ENCODE data around the gene NFATC3. TPM values are rescaled to one million over a fixed set of nuclear protein-coding genes. Genes with fewer than 3 reads are reported as not detected.

NFATC3 gene
- total and polyA plus RNA-seq, 10 donors = 12.4 to 89.7 (median 67.2) TPM

DNA sequence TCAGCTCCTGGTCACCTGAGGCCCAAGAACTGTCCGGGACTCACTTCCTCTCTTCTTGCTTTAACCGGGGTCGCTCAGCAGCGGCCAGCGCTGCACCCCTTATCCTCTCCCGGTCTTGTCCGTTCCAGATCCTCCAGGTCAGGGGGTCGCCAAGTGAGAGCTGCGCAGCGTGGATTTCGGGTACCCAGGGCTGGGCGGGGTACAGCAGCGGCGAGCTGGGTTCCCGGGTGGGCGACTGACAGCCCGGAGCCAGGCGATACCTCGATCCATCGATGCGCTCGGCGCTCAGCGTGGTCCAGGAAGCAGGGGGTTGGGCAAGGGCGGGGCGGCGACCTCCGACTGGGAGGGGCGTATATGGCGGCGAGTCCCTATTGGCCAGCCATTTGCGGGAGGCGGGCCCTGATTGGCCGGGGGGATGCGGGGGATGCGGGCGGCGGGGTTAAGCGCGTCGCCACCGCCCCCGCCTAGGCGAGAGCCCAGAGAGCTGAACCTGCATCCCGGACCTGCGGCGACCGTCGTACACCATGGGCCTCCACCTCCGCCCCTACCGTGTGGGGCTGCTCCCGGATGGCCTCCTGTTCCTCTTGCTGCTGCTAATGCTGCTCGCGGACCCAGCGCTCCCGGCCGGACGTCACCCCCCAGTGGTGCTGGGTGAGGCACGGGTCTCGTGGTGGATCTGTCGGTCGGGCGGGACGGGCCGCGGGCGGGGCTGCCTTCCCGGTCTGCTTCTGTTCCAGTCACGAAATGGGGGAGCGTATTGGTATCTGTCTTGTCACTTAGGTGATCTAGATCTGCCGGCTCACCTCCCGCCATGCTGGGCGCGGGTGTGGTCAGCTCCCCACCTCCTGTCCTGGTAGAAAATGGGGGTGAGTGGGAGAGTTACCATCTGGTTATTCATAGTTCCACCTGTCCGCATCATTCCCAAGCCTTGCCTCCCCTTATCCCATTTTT is 160.0 kb downstream of the NFATC3 start, which contains the start of gene PLA2G15:
TSS of gene PLA2G15 (plus strand) at position 471 of the 951 bp plus-strand sequence. CDS start at position 525, 54 bp downstream.
- DNase-seq = peak; percentile 98
- H3K4me3 ChIP-seq = peak within 1 kb of the TSS; percentile 81 to 99 (median 93)
- peaks cover 0 to 18% (median under 1%) of the 10 kb centered on the region in 6 donors for H3K36me3 ChIP-seq
- no peaks in the 10 kb centered on the region for H3K9me3 ChIP-seq
- peak within 1 kb of the TSS; percentile 48 to 87 (median 71) for H3K27ac ChIP-seq
- intact Hi-C loops (cut with DNase I; ENCODE audit: low total_unique reads) = no loop called here
- H3K27me3 ChIP-seq (replicated peaks in 1 of 7) = no peaks in the 10 kb centered on the region
- TF ChIP-seq POLR2AphosphoS5 (IDR thresholded peaks at IDR 0.05) = peak; percentile 87 to 90 (median 90)
- no peak for TF ChIP-seq POLR2A (IDR thresholded peaks at IDR 0.05)
- TF ChIP-seq, protein P1, sequence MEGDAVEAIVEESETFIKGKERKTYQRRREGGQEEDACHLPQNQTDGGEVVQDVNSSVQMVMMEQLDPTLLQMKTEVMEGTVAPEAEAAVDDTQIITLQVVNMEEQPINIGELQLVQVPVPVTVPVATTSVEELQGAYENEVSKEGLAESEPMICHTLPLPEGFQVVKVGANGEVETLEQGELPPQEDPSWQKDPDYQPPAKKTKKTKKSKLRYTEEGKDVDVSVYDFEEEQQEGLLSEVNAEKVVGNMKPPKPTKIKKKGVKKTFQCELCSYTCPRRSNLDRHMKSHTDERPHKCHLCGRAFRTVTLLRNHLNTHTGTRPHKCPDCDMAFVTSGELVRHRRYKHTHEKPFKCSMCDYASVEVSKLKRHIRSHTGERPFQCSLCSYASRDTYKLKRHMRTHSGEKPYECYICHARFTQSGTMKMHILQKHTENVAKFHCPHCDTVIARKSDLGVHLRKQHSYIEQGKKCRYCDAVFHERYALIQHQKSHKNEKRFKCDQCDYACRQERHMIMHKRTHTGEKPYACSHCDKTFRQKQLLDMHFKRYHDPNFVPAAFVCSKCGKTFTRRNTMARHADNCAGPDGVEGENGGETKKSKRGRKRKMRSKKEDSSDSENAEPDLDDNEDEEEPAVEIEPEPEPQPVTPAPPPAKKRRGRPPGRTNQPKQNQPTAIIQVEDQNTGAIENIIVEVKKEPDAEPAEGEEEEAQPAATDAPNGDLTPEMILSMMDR (IDR thresholded peaks at IDR 0.05 in 8 of 11, conservative IDR thresholded peaks at IDR 0.05 in 3 of 11) = peak in 1 of 11 experiments; percentile 8
- H3K4me1 ChIP-seq = peaks cover 15 to 57% (median 37%) of the 10 kb centered on the region in 6 donors
- WGBS, 5 donors = 1 to 4% (median 2%) methylated on average over 25 to 75 of the region's 75 CpGs

DNA sequence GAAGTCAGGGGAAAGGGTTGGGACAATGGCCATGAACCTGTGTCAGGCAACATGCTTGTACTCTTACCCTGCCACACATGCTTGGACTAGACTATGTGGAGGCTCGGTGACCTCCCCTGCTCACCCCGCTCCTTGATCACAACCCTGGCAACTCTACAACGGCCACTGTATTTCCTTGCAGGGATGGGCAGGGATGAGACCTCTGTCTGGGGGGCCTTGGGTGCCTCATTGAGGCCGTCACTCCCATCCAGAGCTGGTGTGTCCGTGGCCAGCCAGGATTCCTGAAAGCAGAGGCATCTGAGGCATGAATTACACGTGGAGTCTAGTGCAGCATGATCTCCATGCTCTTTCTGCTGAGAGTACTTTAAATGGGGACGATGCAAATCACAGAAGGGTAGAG is 161.0 kb downstream of the NFATC3 start:
- Histone ChIP-seq H3K4me3 (peak overlapping the region; percentile 81 to 99 (median 93)), H3K27me3 (replicated peaks in 1 of 7) (no peaks in the 10 kb centered on the region), H3K36me3 (peaks cover 0 to 28% (median 8%) of the 10 kb centered on the region in 6 donors), H3K4me1 (peaks cover 13 to 60% (median 33%) of the 10 kb centered on the region in 6 donors), H3K9me3 (no peaks in the 10 kb centered on the region), H3K27ac (peak overlapping the region in 4 of 8 donors; percentile 68 to 87 (median 81))
- intact Hi-C loops (cut with DNase I; ENCODE audit: low total_unique reads) = no loop called here
- peak; percentile 73 for DNase-seq
- TF ChIP-seq, protein P1 (IDR thresholded peaks at IDR 0.05 in 8 of 11, conservative IDR thresholded peaks at IDR 0.05 in 3 of 11) = no peak
- TF ChIP-seq POLR2AphosphoS5 (IDR thresholded peaks at IDR 0.05) (no peak), POLR2A (IDR thresholded peaks at IDR 0.05) (no peak)
- WGBS, 5 donors = 85 to 89% (median 86%) methylated on average over 7 of the region's 7 CpGs

DNA sequence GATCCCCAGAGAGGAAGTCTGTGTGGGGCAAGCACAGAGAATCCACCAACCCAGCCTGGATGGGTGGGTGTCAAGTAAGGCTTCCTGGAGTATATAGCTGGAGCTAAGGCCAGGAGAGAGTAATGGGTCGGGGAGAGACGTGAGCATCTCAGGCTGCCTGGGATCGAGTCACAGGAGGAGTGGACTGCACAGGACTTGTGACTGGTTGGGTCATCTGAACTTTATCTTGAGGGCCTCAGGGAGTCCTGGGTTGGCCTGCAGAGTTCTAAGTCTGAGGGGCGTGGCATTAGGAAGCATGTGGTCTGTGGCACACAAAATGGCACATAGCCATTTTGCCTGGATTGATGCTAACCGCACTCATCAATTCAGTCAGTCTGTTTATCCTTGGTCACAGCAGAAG is 161.5 kb downstream of the NFATC3 start:
- intact Hi-C loops (cut with DNase I; ENCODE audit: low total_unique reads) = no loop called here
- Histone ChIP-seq H3K36me3 (peaks cover 0 to 33% (median 8%) of the 10 kb centered on the region in 6 donors), H3K27me3 (replicated peaks in 1 of 7) (no peaks in the 10 kb centered on the region), H3K4me3 (peak overlapping the region in 5 of 8 donors; percentile 81 to 97 (median 89)), H3K27ac (peak overlapping the region in 4 of 8 donors; percentile 11 to 87 (median 81)), H3K9me3 (no peaks in the 10 kb centered on the region), H3K4me1 (peaks cover 13 to 65% (median 33%) of the 10 kb centered on the region in 6 donors)
- DNase-seq = no peak
- 81 to 98% (median 89%) methylated on average over 5 of the region's 5 CpGs for WGBS, 5 donors
- TF ChIP-seq POLR2A (IDR thresholded peaks at IDR 0.05) (no peak), POLR2AphosphoS5 (IDR thresholded peaks at IDR 0.05) (no peak)
- TF ChIP-seq, protein P1 (IDR thresholded peaks at IDR 0.05 in 8 of 11, conservative IDR thresholded peaks at IDR 0.05 in 3 of 11) = no peak

DNA sequence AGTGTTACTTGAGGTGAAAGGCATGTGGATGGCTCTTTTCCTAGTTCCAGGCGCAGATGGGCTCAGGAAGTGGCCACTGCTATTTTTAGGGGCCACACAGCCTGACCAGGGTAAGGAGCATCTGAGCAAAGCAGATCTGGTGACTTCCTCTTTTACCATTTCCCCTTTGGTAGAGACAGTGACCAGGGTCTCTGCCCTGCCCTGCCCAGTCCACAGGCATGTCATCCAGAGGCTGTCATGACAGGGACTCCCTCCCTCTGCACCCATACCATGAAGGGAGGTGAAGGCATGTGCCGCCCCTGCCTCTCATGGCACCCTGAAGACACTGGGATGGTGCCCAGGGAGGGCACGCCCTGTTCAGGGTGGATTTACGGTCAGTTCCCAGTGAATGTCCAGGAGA is 162.2 kb downstream of the NFATC3 start:
- H3K36me3 ChIP-seq = peaks cover 0 to 40% (median 14%) of the 10 kb centered on the region in 6 donors
- peak; percentile 20 to 43 (median 27) for TF ChIP-seq POLR2AphosphoS5 (IDR thresholded peaks at IDR 0.05)
- TF ChIP-seq, protein P1 (IDR thresholded peaks at IDR 0.05 in 8 of 11, conservative IDR thresholded peaks at IDR 0.05 in 3 of 11) = no peak
- H3K27me3 ChIP-seq (replicated peaks in 1 of 7) = no peaks in the 10 kb centered on the region
- peak overlapping the region in 4 of 8 donors; percentile 3 to 97 (median 85) for H3K4me3 ChIP-seq
- DNase-seq = no peak
- intact Hi-C loops (cut with DNase I; ENCODE audit: low total_unique reads) = no loop called here
- 64 to 80% (median 76%) methylated on average over 4 of the region's 4 CpGs for WGBS, 5 donors
- peak overlapping the region in 5 of 8 donors; percentile 8 to 87 (median 39) for H3K27ac ChIP-seq
- H3K4me1 ChIP-seq = peaks cover 13 to 73% (median 33%) of the 10 kb centered on the region in 6 donors
- H3K9me3 ChIP-seq = no peaks in the 10 kb centered on the region

Measured in spleen (tissue), 11 donors.